C4-2B (cell line): ENCODE measurements around the gene GTF3C4.

Experiments
- H3K27ac ChIP-seq: fragments of 450-650 bp; 2 replicates; pipeline ENCODE4 v1.5.1; 2017
- ZFX ChIP-seq: fragments of 450-650 bp; IDR thresholded peaks from 2 replicates; pipeline ENCODE4 v1.6.1; 2017
- TF ChIP-seq, protein P1 (sequence below): fragments of 450-650 bp; conservative IDR thresholded peaks from 2 replicates; pipeline ENCODE4 v1.5.1; 2017; ENCODE audit warnings: mild to moderate bottlenecking

Gene GTF3C4

DNA sequence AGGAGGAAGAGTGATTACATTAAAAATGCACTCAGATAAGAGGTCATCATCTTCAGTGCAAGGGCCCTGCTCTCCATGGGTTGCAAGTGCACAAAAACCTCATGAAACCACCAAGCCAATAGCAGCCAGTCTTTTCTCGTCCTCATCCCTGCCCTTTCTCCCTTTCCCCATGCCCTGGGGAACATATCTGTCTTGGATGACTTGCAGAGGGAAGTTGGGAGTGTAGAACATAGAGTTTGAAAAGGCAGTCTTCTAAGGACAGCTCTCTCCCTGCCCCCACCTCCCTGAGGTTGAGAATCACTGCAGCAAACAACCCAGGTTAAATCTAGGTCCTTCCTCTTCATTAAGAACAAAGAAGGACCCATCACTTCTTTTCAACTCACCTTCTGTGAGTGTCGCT lies 22.5 kb upstream of the GTF3C4 start:
- H3K27ac ChIP-seq = no peak overlapping the region
- no peak for TF ChIP-seq ZFX
- TF ChIP-seq, protein P1, sequence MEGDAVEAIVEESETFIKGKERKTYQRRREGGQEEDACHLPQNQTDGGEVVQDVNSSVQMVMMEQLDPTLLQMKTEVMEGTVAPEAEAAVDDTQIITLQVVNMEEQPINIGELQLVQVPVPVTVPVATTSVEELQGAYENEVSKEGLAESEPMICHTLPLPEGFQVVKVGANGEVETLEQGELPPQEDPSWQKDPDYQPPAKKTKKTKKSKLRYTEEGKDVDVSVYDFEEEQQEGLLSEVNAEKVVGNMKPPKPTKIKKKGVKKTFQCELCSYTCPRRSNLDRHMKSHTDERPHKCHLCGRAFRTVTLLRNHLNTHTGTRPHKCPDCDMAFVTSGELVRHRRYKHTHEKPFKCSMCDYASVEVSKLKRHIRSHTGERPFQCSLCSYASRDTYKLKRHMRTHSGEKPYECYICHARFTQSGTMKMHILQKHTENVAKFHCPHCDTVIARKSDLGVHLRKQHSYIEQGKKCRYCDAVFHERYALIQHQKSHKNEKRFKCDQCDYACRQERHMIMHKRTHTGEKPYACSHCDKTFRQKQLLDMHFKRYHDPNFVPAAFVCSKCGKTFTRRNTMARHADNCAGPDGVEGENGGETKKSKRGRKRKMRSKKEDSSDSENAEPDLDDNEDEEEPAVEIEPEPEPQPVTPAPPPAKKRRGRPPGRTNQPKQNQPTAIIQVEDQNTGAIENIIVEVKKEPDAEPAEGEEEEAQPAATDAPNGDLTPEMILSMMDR = no peak

- H3K27ac ChIP-seq = no peak overlapping the region
- no peak for TF ChIP-seq ZFX
- TF ChIP-seq, protein P1 = no peak
These were observed 22.0 kb upstream of the GTF3C4 start for GRCh38 chr9:132648283-132648682.

DNA sequence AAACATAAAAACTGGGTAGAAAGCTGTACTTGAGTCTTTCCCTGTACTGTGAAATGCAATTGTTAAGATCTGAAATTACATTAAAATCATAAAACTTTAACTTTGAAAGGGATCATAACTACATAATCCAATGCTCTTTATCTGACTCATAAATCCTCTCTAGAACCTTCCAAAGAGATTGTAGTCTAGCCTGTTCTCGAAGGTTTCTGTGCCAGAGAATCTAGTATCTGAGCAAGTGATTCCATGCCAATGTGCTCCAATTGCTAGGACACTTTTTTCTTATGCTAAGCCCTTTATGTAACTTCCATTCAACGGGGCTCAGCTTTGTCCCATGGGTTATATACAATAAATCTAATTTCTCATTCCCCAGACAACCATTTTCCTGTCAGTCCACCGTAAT lies 21.6 kb upstream of the GTF3C4 start:
- H3K27ac ChIP-seq = no peak overlapping the region
- TF ChIP-seq, protein P1 = no peak
- TF ChIP-seq ZFX = no peak

DNA sequence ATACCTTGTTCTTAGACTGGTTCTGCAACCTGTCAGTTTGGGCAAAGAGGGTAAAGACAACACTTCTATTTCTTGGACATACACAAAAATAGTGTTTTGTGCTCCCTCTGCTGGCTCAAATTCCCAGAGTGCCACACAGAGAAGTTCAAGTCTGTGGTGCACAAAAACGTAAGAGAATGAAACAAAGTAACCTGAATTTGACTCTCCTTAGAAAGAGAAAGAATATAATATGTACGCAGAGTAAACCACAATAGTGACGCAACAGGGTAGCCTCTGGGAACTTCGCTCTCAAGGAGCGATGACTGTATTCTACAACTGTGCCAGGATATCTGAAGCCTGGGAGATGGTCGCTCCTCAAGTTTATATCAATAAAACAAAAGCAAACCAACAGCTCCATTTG lies 19.0 kb upstream of the GTF3C4 start:
- no peak for TF ChIP-seq ZFX
- TF ChIP-seq, protein P1 = peak; percentile 86
- no peak overlapping the region for H3K27ac ChIP-seq

DNA sequence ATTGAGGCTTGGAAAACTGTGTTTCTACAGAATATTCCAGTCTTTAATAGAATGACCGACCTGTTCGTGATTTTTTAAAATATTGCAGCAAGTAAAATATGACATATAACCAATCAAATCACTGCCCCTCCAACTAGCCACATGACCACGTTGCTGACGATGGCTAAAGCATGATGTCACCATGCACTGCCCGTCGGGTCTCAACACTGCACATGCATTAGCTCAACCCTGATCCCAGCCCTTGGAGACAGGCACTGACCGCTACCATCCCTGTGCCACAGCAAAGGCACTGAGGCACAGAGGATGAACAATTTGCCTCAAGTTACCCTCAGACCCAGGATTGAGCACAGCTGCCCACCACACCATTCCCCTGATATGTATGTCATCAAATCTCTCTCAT lies 14.0 kb upstream of the GTF3C4 start:
- H3K27ac ChIP-seq = no peak overlapping the region
- TF ChIP-seq ZFX = no peak
- TF ChIP-seq, protein P1 = no peak

- H3K27ac ChIP-seq = no peak overlapping the region
- TF ChIP-seq, protein P1 = no peak
- no peak for TF ChIP-seq ZFX
These were observed 7.9 kb upstream of the GTF3C4 start for GRCh38 chr9:132662152-132662945.

GRCh38 chr9:132663117-132663516 lies 7.1 kb upstream of the GTF3C4 start:
- no peak overlapping the region for H3K27ac ChIP-seq
- TF ChIP-seq ZFX = no peak
- TF ChIP-seq, protein P1 = no peak
